Psoas muscle (tissue), 8 donors: ENCODE measurements around the gene ABCA2. TPM values are rescaled to one million over a fixed set of nuclear protein-coding genes. Genes with fewer than 3 reads are reported as not detected.

Source experiments
- ATAC-seq, 4 donors: fragments of 200-7000 bp; cut with Tn5 transposase; one replicate each; pipeline ENCODE4 v1.9.1; 2020; ENCODE audit warnings: moderate library complexity in 3 of 4, mild to moderate bottlenecking in 2 of 4
- DNase-seq, 2 donors: peaks; one replicate each; pipeline ENCODE4 v3.0.0-alpha.2; 2020
- H3K27ac ChIP-seq: fragments of 200-600 bp; one replicate; pipeline ENCODE4 v1.8.0; 2022
- H3K27me3 ChIP-seq, 3 donors: fragments of 200-600 bp in 1 of 3; one replicate each; pipeline versions ENCODE4 v1.6.1 to v1.8.0; 2013 to 2022; ENCODE audit warnings: low read length in 2 of 3, mild to moderate bottlenecking in 2 of 3, moderate library complexity in 1 of 3; ENCODE audit not compliant: insufficient read depth in 3 of 3
- H3K36me3 ChIP-seq, 2 donors: fragments of 200-600 bp in 1 of 2; one replicate each; pipeline versions ENCODE4 v1.6.1 to v1.8.0; 2013 to 2022; ENCODE audit warnings: low read depth in 1 of 2, mild to moderate bottlenecking in 1 of 2, moderate library complexity in 1 of 2; ENCODE audit not compliant: insufficient read depth in 1 of 2
- H3K4me1 ChIP-seq: fragments of 200-600 bp; one replicate; pipeline ENCODE4 v1.8.0; 2022
- H3K4me3 ChIP-seq: fragments of 200-600 bp; one replicate; pipeline ENCODE4 v1.8.0; 2022; ENCODE audit warnings: mild to moderate bottlenecking
- H3K9me3 ChIP-seq: fragments of 200-600 bp; one replicate; pipeline ENCODE4 v1.8.0; 2022
- CTCF ChIP-seq: fragments of 200-600 bp; IDR thresholded peaks from one replicate; pipeline ENCODE4 v1.8.0; 2022; ENCODE audit warnings: antibody characterized with exemption
- WGBS, 3 donors: extraction: QIAGEN DNeasy Blood & Tissue Kit; methylation state at CpG; one replicate each; pipeline versions ENCODE4 v1.1.6 to v1.1.7; 2013; 5-methylcytosine and 5-hydroxymethylcytosine counted together
- intact Hi-C, 2 donors: fragments of 100-400 bp; cut with DNase I; formaldehyde crosslinking; loops; one replicate each; pipeline versions ENCODE4 v1.11.0 to v1.14.2; 2022
- polyA plus RNA-seq, 3 donors: library from polyadenylated mRNA; stranded (reverse); fragments of 200-250 nt; gene quantifications; one replicate each; pipeline ENCODE4 v1.2.3, GENCODE V29; 2013
- total RNA-seq, 4 donors: library from RNA; stranded (reverse); fragmentation: NEBNext Ultra II Directional in 2 of 4; extraction: Animal tissue kit (Norgen Biotek cat#: 25700) in 2 of 4; gene quantifications; one replicate each; pipeline versions ENCODE4 v1.2.1 to v1.2.4, GENCODE V29; 2021 to 2023
- donor health status: healthy with polysubstance abuse.
- donor health status: DM: no; HTN: no; CAD: no; lungs with moderate emphysema.
- donor health status: Bipolar disorder and iron deficiency.
- donor health status: healthy.
- donor health status: DM: yes; HTN: yes; CAD: no.
- donor health status: DM: no; HTN: no; CAD: no.
- donor health status: DM: no; HTN: no; CAD: no.
- donor health status: DM: yes; HTN: yes; CAD: no.

ABCA2 gene
- total and polyA plus RNA-seq, 7 donors: 6.9 to 23.5 (median 12.2) TPM

DNA sequence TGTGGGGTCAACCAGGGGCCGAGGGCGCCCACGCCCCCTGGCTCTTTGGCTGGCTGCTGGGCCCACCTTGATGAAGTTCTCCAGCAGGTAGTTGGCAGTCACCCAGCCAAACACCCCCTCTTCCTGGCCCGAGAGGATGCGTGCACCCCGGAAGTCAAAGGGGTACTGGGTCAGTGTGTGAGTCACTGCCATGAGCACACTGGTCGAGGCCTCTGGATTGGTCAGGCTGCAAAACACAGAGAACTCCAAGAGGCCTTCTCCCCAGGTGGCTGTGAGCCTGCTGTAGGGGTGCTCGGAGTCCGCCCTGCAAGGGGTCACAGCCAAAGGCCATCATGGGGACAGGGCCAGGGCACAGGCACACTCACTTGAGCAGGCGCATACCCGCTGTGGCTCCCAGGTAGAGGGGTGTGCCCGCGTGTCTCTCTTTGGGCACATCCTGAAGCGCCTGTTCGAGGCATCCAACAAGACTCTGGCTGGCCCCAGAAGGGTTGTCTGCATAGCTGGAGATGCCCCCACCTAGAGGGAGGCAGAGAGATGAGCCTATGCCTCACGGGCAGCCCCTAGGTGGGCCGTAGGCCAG is 23.2 kb upstream of the ABCA2 start:
- no peak for TF ChIP-seq CTCF
- Histone ChIP-seq H3K4me3 (no peak overlapping the region), H3K36me3 (no peaks in the 10 kb centered on the region), H3K27ac (no peak overlapping the region), H3K27me3 (peaks cover 0 to 81% (median 34%) of the 10 kb centered on the region in 3 donors), H3K4me1 (peaks cover 16% of the 10 kb centered on the region), H3K9me3 (no peaks in the 10 kb centered on the region)
- ATAC-seq: no peak
- DNase-seq: no peak
- 92 to 94% (median 92%) methylated on average over 17 of the region's 17 CpGs for WGBS, 3 donors
- intact Hi-C loops: no loop called here

DNA sequence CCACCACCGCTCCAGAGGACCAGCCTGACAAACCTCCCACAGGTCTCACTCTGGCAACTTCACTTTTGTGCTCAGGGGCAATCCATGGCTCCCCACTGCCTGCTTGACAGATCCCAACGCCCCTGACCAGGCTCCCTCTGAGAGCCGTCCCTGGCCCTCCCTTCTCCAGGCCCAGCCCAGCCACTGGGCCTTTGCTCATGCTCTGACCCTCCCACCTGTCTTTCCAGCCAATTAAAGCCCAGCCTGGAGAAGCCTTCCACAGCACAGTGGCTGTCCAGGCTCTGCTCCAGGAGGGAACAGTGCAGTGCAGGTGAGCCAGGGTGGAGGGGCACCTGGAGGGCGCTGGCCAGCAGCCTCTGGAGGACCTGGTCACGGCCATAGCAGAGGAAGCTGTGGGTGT is 22.5 kb upstream of the ABCA2 start:
- H3K4me3 ChIP-seq: no peak overlapping the region
- 78 to 96% (median 89%) methylated on average over 4 to 5 of the region's 5 CpGs for WGBS, 3 donors
- no peaks in the 10 kb centered on the region for H3K36me3 ChIP-seq
- no peak overlapping the region for H3K27ac ChIP-seq
- no peak for TF ChIP-seq CTCF
- H3K27me3 ChIP-seq: peaks cover 0 to 79% (median 33%) of the 10 kb centered on the region in 3 donors
- DNase-seq: no peak
- peaks cover 19% of the 10 kb centered on the region for H3K4me1 ChIP-seq
- intact Hi-C loops: no loop called here
- no peak for ATAC-seq
- H3K9me3 ChIP-seq: no peaks in the 10 kb centered on the region

GRCh38 chr9:137049544-137050449 is 21.8 kb upstream of the ABCA2 start:
- Histone ChIP-seq H3K4me1 (peaks cover 25% of the 10 kb centered on the region), H3K4me3 (no peak overlapping the region), H3K27me3 (peaks cover 0 to 78% (median 31%) of the 10 kb centered on the region in 3 donors), H3K36me3 (no peaks in the 10 kb centered on the region), H3K9me3 (no peaks in the 10 kb centered on the region), H3K27ac (no peak overlapping the region)
- intact Hi-C loops: no loop called here
- DNase-seq: no peak
- peak in 2 of 4 donors; percentile 36 to 42 for ATAC-seq
- TF ChIP-seq CTCF: peak; percentile 32
- WGBS, 3 donors: 43 to 49% (median 46%) methylated on average over 38 of the region's 38 CpGs

DNA sequence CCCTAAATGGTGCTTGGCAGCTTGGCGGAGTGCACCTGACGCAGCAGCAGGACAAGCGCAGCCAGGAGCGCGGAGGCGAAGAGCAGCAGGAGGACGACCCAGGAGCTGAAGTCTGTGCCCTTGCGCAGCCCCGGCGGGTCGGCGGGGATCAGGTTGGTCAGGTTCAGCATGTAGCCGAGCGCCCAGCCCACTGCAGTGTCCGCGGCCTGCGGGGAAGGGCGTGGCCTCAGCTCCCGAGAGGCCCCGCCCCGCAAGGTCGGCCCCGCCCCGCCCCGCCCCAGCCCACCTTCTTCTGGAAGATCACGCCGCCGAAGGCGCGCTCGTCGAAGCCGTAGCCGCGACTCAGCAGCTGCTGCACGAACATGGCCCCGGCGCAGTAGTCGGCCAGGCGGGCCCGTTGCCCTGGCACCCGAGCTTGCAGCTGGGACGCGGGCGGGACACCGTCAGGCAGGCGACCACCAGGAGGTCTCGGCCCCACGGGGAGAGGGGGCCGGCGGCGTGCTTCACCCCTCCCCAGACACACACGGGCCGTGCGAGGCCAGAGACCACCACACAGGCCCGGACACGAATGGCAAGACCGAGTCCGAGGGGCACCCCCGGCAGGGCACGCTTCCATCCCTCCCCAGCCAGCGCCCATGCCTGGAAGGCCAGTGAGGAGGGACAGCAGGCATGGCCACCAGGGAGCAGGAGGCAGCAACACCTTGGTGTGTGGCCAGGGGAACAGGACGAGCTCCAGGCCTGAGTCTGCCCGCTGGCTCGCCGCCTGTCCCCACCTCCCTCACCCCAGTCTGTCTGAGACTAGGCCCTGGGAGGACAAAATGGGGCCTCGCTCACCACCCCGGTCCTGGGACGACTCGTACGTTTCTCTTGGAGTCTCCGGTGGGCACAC is 20.9 kb upstream of the ABCA2 start:
- 22 to 35% (median 23%) methylated on average over 39 to 72 of the region's 72 CpGs for WGBS, 3 donors
- intact Hi-C loops: no loop called here
- Histone ChIP-seq H3K4me3 (peak overlapping the region; percentile 30), H3K36me3 (no peaks in the 10 kb centered on the region), H3K27ac (no peak overlapping the region), H3K9me3 (no peaks in the 10 kb centered on the region), H3K27me3 (peaks cover 0 to 78% (median 29%) of the 10 kb centered on the region in 3 donors), H3K4me1 (peaks cover 27% of the 10 kb centered on the region)
- DNase-seq: no peak
- ATAC-seq: peak in 2 of 4 donors; percentile 45 to 48
- TF ChIP-seq CTCF: no peak
